Activated naive CD8-positive, alpha-beta T cell treated with anti-CD3 and anti-CD28 coated beads, Interleukin-2, amount 50 U/mL, for 16 hours (primary cell): Measurements from ENCODE around the gene CHST14.

ENCODE experiments used
- DNase-seq: peaks from one replicate; pipeline ENCODE4 v3.0.0-alpha.2; 2020; ENCODE audit warnings: low read depth, low spot score

CHST14 gene

DNA sequence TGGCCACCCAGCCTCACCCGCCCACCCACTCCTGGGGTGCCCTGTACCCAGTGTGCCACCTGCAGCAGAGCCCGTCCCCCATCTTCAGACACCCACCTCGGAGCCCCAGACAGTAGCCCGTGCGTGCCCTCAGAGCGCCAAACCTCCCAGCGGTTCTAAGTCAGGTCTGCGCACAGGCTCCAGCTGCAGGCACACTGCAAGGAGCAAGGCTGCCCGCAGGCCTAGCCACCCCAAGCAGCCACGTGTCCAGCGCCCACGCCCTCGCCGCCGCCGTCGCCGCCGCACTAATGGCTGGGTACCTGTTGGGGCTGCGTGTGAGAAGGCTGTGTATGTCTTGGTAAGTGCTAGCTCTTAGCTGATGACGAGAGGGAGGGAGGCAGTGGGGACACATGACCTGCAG, 8.8 kb upstream of the CHST14 start:
- DNase-seq = no peak

DNA sequence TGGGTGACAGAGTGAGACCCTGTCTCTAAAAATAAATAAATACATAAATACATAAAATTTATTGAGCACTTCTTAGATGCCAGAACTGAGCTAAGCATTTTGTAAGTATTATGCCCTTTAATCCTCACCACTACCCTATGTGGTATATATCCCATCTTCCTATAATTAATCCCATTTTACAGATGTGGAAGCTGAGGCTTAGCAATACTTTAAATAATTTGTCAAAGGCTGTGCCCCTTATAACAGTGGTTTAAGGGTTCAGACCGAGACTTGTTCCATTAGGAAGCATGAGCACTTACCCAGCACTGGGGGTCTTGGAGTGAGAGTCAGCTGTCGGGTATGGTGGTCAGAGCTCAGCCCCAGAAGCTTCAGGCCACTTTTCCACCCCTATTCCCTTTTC, 7.5 kb upstream of the CHST14 start:
- no peak for DNase-seq

GRCh38 chr15:40463886-40464545, 6.8 kb upstream of the CHST14 start:
- DNase-seq = no peak

- no peak for DNase-seq
Observed at GRCh38 chr15:40464595-40465185, 6.1 kb upstream of the CHST14 start.

DNA sequence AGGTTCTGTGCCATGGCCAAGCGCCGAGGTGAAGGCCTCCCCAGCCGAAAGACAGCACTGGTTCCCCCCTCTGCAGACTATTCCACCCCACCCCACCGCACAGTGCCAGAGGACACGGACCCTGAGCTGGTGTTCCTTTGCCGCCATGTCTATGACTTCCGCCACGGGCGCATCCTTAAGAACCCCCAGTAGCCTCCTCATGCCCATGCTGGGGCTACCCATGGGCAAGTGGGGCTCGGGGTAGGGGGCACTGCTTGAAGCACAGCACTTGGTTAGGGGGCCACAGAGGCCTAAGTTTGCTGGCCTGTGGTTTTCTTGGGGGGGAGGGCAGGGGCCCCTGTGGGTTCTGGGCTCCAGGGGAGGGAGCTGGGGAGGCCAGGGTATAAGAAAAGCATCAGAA, 4.8 kb upstream of the CHST14 start:
- DNase-seq = no peak

- DNase-seq = no peak
Observed at GRCh38 chr15:40466426-40467260, 4.1 kb upstream of the CHST14 start.

DNA sequence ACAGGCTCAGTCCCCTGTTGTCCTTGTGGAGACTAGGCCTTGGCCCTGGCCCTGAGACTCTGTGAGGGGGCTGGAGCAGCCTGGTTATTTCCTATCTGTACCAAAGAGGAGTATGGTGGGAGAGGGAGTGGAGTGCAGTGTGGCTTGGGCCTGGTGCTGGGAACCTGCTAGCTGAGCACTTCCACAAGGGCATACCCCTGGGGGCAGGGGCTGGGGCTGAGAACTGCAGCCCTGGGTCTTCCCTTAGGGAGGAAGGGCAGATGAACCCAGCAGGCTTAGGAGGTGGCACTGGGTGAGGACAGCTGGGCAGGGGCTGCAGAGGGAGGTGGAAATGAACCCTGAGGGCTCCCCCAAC, 3.5 kb upstream of the CHST14 start:
- no peak for DNase-seq

GRCh38 chr15:40468898-40469331, 1.9 kb upstream of the CHST14 start:
- no peak for DNase-seq

DNA sequence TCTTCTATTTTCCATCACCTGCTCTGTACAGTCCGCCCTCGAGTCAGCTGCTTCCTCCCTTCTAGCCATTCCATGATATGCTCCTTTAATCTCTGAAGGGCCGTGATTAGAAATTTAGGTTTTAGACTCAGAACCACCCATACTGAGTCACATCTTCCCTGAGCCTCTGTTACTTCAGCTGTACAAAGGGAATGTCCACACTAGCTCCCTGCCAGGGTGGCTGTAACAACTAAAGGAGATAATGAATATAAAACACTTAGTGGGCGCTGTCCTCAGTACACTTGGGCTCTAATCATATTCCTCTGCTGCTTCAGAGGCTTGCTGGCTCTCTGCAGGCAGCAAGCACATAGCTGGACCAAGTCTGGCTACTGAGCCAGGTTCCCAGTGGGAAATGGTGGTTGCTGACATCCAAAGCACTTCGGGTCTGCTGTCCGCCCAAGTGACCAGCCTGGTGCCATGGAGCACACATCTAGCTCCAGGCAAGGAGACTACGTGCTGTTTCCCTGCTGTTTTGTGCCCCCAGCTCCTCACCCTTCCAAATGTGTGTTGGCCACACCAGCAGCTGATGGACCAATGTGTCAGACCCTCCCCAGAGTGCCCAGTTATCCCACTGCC, 901 bp upstream of the CHST14 start:
- no peak for DNase-seq

- DNase-seq = no peak
Observed at GRCh38 chr15:40471105-40471807, 472 bp downstream of the CHST14 start.

DNA sequence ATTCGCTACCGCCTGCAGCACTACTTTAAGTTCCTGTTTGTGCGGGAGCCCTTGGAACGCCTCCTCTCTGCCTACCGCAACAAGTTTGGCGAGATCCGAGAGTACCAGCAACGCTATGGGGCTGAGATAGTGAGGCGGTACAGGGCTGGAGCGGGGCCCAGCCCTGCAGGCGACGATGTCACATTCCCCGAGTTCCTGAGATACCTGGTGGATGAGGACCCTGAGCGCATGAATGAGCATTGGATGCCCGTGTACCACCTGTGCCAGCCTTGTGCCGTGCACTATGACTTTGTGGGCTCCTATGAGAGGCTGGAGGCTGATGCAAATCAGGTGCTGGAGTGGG, 995 bp downstream of the CHST14 start:
- DNase-seq = no peak

DNA sequence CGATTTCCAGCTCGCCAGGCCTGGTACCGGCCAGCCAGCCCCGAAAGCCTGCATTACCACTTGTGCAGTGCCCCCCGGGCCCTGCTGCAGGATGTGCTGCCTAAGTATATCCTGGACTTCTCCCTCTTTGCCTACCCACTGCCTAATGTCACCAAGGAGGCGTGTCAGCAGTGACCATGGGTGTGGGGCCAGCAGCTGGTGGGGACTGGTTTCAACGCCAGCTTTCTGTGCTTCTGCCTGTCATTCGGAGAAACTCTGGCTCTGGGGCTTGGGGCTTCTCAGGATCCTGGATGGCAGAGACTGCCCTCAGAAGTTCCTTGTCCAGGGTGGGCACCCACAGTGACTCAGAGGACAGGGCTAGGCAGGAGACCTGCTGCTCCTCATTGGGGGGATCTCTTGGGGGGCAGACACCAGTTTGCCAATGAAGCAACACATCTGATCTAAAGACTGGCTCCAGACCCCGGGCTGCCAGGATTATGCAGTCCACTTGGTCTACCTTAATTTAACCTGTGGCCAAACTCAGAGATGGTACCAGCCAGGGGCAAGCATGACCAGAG, 1.5 kb downstream of the CHST14 start:
- no peak for DNase-seq

DNA sequence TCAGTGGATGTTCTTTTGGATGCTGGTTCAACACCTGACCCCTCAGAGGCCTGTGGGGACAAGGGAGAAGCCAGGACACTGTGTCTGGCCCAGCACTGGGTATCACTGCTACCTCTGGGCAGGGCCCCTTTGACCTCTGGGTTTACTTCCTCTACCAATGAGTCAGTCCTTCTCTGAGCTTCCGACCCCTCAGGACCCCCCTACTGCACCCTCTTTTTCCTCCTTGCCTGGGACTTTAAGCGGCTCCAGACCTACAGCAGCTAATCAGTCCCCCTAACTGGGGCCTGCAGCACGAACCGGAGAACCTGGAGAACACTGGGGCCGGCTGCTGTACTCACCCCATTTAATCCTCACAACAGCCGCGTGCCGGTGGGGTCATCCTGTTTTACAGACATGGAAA, 3.8 kb downstream of the CHST14 start:
- DNase-seq = no peak

GRCh38 chr15:40477642-40478327, 7.0 kb downstream of the CHST14 start:
- no peak for DNase-seq

DNA sequence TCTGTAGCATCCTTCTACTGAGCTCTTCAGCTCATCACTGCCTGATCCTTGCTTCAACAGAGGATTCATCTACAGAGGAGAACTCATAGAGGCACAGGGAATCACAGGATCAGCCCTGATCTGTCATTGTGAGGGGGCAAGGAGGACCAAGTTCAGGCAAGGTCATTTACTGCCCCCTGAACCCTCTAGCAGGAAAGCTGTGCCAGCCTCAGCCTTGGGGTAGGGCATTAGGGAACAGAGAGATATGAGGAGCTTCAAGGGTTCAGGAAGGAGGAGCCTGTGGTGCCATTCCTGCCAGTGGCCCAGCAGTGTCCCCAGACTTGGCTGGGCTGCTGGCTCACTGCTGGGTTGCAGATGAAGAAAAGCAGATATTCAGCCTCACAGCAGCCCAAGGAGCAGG, 8.2 kb downstream of the CHST14 start:
- DNase-seq = no peak

- no peak for DNase-seq
Observed at GRCh38 chr15:40481341-40482074, 10.7 kb downstream of the CHST14 start.

- no peak for DNase-seq
Observed at GRCh38 chr15:40483919-40484318, 13.1 kb downstream of the CHST14 start.

- DNase-seq = no peak
Observed at GRCh38 chr15:40486066-40486770, 15.4 kb downstream of the CHST14 start.

GRCh38 chr15:40487816-40488682, 17.3 kb downstream of the CHST14 start:
- DNase-seq = no peak
